Measurements from ENCODE around the gene NDE1.
"Not testable (repeated sequence)": the region's sequence is repeated elsewhere in the genome, so short reads cannot be mapped to it uniquely, and the experiment has no call there.

The NDE1 gene, protein sequence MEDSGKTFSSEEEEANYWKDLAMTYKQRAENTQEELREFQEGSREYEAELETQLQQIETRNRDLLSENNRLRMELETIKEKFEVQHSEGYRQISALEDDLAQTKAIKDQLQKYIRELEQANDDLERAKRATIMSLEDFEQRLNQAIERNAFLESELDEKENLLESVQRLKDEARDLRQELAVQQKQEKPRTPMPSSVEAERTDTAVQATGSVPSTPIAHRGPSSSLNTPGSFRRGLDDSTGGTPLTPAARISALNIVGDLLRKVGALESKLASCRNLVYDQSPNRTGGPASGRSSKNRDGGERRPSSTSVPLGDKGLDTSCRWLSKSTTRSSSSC

DNA sequence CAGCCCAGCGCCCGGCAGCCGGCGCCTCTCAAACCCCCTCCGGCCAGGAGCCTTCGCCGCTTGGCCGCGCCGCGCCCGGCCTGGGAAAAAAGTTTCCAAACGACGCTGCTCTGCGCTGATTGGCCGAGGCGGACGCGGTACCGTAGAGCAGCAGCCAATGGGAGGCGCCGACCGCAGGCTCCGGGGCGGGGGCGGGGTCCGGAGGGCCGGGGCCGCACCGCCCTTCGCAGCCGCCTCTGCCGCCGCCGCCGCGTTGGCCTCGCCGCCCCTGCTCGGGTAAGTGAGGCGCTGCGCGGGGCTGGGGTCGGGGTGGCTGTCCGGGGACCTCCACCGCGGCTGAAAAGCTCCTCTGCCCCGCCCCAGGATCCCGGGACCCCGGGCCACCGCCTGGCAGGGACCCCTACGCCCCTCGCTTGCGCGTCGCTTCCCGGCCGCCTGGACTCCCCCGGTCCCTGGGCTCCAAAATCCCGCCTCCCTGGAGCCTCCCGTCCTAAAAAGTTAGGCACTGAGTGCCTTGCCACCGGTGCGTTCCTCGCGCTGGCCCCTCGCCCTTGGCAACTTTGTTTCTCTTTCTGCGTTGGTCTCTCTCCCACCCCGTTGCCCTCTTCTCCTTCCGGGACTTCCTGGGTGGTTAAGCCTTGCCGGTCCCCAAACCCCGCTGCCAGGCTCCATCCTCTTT lies at the start of gene NDE1:
Gene NDE1 (plus strand): TSS at position 227 of the 679 bp plus-strand sequence. CDS start 14,534 bp downstream, outside the sequence.
- peak; percentile 83 for DNase-seq

DNA sequence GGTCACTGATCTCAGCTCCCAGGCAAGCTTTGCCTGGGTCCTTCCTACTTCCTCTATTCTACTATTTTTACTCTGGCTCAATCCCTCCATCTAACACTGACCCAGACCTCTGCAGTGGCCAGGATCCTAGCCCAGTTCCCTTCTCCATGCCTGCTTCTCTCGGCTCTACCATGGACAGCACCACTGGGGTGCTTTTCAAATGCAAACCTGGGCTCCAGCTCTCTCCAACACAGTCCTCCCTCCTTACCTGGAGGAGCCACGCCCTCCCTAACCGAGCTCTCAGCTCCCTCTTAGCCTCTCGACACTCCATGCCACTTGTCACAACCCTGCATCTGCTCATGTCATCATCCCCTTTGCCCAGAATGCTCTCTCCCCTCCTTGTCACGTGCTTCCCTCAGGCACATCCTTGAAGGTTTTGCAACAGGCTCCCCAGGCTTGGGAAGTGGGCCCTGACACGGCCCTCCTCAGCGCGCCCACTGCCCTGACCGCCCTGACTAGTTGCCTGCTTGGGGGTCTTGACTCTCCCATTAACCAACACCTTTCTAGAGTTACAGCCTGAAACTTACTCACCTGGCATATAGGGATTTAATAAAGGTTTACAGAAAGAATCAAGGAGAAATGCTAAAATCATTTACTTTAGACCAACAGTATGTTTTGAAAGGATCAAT lies 48.7 kb upstream of the NDE1 start:
- no peak for DNase-seq

DNA sequence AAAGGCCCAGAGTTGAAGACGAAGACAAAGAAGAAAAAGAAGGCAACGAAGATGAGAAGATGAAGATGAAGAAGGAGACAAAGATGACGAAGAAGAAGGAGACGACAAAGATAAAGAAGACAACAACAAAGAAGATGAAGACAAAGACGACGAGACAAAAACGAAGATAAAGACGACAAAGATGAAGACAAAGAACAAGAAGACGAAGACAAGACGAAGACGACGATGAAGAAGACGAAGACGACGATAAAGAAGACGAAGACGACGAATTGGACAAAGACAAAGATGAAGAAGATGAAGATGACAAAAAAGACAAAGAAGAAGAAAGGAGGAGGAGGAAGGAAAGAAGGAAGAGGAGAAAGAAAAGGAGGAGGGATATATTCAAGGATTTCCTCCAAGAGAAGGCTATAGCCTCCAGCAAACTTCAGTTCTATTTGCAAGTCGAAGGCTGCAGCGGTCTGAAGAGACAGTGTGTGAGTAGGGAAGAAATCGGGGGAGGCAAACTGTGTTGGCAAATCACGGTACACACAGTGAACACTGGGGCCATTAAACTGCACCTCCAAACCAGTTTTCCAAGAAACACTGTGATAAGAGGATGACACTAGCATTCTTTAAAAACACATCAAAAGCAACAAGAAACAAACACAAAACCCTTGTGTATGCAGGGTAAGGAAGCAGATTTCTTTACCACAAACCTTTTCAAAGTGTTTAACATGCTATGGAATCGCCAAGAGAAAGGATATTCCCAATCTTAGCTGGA lies 47.6 kb upstream of the NDE1 start:
- no peak for DNase-seq

DNA sequence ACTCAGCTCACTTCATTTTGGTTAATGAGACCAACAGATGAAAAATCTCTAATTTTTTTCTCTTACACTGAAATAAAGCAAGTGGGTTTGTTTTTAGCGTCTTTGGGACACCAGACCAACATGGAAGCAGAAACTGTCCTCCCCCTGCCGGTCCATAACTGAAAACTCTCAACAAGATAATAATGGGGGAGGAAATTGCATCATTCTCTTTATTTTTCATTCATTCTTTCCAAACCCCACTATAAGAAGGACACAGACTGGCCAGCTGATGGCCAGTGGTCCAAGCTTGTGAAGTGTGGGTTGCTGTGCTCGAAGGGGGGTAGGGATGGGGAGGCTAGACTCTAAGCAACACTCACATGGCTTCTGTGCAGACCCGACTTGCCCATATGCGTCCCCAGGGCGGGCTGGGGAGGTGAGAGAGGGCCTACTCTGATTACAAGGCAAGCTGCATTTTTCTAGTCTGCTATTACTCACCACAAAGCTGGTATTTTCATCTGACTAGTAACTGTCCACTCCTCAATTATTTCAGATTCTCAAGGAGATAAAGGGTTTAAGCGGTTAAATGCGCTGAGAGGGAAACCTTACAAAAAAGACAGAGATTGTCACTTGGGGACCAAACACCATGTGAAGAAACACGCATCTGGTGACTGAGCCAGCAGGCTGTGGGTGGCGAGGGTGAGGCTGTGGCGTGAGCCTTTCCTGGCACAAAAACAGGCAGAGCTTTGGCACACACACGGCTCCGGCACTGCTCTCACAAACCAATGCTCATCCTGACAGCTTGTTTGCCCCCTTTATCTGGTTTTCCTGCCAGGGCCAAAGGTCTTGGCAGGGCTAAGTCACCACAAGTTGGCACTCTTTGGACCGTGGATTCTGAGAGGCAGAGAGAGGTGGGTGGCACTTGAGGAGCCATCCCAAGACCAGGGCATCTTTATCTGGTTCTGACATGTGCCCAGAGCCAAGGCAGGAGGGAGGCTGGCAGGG lies 45.3 kb upstream of the NDE1 start:
- DNase-seq = no peak

DNA sequence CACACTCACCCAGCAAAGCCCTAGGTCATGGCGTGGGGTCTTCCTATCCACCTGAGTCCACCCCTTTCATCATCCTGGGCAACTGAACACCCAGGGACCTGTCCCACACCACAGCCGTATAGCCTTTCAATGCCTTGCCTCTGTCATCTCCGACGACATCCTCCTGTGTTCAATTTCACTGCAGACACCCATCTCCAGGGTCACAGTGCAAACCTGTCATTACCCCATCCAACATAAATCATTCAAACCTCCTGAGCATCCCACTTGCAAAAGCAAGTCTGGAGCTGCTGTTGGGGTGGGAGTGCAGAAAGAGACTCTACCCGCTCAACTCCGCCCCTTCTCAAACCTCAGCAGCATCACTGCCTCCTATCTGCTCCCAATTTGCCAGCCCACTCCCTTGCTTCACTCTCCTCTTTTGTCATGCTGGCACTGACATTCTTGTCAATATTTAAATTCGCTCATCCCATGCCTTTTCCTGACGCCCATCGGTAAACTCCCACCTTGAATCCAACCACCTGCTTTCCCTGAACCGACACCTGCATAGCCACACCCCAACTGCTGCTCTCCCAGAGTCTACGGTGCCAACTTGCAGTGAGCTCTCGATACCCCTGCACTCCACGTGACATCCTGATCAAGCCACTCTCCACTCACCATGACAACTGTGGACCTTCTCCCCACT lies 44.1 kb upstream of the NDE1 start:
- no peak for DNase-seq

DNA sequence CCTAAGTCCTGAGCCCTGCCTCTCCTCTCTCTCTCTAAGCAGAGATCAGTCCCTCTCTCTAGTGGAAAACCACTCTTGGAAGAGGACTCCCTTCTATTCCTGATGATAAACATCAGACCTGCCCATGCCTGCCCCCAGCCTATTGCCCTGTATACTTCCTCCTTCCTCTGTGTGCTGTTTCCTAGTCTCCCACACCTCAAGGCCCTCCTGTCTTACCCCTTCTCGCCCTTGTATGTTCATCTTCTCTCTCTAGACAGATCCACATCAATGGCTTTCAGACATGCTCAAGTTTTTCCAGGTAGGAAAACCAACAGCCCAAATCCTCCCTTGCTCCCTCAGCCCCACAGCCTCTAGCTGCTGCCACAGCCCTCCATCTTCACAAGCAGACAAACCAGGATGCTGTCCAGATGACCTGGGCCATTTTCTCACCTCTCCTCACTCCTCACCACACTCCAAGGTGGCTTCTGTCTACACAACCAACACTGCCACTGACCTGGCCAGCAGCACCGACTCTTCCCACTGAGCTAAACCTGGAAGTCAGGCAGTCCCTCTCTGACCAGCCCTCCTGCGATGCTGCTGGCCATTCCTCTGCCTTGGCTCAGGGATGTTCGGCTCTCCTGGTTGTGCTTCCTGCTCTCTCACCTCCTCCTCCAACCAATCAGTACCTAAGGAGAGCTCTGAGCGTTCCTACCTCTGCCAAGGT lies 43.4 kb upstream of the NDE1 start:
- no peak for DNase-seq

DNA sequence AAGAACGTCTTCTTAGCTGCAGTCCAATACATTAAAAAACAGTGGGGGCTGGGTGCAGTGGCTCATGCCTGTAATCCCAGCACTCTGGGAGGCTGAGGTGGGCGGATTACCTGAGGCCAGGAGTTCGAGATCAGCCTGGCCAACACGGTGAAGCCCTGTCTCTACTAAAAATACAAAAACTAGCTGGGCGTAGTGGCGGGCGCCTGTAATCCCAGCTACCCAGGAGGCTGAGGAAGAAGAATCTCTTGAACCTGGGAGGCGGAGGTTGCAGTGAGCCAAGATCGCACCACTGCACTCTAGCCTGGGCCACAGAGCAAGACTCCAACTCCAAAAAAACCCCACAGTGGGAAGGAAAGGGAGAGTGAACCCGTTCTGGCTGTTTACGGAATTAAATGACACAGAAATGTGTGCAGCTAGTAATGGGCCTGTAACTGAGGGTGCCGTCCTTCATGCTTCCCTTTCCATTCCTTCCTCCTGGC lies 42.8 kb upstream of the NDE1 start:
- not testable (repeated sequence) for DNase-seq

DNA sequence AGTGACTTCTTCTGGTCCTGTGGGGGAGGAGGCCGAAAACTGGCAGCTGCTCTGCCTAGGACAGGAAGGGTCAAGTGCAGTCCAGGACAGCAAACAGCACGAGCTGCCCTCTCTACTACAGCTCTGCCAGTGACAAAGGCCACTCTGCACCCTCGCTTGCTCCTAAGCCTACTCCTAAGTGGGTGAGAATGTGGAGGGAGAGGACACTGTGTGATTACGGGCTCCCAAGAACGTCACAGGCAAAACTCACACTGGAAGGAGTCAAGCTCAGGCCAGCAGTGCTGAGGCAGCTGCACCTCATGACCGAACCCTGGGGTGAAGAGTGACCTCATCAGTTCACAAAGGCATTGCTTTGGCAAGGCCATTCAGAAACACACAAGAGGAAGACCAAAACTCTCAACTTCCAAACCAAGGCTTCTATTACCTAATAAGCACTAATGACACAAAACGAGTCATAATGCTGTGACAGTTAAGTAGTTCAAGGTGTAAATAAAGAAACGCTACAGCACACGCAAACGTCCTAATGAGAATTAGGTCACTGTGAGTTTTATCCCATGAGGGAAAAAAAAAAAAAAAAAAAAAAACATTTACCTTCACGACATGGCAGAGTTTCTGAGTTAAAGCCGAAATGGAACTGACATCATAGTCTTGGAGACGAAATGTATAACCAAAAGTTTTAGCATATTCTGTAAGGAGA lies 42.2 kb upstream of the NDE1 start:
- DNase-seq = no peak

DNA sequence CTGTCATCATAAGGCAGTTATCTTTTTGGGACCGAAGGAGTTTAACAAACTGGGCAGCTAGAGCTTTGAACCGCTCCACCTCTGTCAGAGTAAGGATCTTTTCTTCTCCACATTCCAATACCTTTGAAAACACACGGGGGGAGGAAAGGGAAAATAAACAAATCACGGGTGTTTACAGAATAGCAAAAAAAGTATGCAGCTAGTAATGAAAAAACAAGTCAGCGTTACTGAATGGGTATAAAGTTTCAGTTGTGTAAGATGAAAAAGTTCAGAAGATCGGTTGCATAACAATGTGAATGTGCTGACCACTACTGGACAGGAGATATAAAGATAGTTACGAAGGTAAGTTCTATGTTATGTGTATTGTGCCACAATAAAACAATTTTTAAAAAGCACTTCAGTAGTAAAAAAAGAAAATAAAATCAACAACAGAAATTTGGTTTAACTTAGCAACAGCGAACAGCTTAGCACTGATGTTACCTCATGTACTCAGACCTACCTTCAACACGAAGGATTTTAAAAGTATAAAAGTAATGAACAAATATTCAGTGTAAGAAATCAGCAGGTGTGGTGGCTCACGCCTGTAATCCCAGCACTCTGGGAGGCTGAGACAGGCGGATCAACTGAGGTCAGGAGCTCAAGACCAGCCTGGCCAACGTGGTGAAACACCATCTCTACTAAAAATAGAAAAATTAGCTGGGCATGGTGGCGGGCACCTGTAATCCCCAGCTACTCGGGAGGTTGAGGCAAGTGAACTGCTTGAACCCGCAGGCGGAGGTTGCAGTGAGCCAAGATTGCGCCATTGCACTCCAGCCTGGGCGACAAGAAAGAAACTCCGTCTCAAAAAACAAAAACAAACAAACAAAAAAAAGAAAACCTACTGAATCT lies 41.4 kb upstream of the NDE1 start:
- DNase-seq = no peak

DNA sequence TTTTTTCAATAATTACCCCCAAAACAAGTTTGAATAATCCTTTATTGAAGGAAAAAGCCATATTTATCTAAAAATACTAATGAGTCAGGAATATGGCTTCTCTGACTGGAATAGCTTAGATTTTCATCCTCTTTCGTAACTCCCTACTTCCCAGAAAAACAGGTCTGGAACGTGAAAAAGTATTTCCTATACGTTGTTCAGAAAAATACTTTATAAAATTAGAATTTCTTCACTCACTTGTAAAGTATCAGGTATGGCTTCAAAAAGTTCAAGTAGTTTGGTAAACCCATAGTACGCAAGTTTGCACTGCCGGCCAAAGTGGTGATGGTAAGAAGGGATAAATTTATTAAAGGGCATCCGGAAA lies 40.8 kb upstream of the NDE1 start:
- no peak for DNase-seq

DNA sequence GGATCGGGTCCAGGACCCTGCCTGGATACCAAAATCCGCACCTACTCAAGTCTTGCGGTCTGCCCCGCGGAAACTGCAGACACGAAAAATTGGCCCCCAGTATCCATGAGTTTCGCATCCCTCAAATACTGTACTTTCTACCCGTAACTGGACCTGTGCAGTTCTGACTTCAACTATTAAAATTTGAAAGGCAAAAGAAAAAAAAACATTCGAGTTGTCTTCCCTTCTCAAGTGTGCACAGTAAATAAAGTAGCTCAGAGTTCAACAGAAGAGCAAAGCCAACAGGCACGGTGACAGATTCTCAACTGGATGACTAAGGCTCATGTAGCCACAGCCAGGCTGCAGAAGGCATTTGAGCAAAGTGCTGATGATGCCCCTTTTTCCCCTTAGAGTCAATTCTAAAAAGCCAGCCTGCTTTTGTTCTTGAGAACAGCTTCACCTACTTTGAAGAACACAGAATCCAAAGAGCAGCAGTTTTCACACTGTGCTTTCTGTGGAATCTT lies 39.6 kb upstream of the NDE1 start:
- no peak for DNase-seq

DNA sequence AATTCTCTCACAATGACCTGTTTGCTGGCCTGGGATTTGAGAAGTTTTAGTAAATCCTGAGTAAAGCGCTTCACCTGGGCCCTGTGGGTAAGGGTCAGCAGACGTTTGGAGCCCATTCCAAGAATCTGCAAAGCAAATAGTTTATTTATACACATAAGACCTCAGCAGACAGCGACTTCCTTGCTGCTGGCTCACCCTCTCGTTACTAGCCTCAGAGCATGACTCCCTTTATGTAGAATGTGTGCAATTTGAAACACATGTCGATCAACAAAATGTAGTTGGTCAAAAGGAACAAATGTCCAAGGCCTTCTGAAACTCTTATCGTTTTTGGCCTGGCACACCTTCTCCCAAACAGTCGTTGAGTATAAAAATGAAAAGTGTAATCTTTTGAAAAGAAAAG lies 38.4 kb upstream of the NDE1 start:
- no peak for DNase-seq

DNA sequence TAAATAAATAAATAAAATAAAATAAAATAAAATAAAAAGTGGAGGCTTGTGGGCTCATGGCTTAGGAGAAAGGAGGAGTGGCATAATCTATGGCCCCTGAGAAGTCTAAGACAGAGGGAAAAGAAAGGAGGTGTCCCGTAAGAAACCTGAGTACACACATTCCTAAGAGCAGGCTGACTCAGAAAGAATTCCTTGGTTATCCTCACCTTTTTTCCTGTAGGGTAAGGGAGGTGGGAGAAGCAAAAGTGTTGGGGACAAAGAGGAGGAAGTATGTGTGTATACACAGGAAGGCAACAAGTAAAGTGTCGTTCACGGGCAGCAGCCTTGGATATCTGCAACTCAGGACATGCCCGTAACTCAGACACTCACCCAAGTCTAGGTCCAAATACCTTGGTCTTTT lies 36.4 kb upstream of the NDE1 start:
- no peak for DNase-seq

DNA sequence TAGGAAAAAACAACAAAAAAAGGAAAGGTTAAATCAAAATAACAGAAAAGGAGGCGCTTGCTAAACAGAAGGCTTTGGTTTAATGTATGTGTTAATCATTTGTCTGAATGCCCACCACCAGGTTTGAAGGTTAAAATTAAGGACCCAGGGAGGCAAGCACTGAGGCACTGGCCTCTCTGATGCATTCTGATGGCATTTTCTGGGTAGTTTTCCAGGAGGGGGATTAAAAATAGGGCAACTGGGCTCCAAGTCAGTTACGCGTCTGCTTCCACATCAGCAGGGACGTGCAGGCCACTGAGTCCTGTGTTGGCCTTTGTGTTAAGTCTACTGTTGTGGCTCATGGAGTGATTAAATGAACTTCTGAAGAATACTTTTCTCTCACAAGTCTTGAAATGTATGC lies 34.0 kb upstream of the NDE1 start:
- no peak for DNase-seq

DNA sequence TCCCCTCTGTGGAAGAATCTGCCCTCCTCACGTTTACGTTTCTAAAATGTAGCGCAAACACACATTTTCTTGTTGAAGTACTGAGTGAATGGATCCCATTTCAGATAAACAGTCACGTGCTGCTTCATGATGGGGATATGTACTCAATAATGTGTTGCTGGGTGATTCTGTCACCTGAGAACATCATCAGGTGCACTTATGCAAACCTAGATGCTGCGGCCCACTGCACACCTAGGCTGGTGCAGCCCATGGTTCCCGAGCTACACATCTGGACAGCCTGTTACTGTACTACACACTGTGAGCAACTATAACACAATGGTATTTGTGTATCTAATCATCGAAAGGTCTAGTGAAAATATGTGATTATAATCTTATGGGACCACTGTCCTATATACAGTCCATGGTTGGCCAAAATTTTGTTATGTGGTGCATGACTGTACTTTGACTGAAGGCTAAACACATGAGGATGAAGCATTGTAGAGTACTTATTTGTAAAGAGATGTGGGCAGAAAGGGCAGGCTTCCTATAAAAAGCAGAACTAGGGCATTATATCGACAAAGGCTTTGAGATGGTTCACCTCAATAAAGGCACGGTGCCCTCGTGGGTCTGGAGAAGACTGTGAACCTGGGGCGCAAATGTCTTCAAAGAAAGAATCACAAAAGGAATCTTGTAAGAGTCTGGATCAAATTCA lies 33.4 kb upstream of the NDE1 start:
- no peak for DNase-seq

DNA sequence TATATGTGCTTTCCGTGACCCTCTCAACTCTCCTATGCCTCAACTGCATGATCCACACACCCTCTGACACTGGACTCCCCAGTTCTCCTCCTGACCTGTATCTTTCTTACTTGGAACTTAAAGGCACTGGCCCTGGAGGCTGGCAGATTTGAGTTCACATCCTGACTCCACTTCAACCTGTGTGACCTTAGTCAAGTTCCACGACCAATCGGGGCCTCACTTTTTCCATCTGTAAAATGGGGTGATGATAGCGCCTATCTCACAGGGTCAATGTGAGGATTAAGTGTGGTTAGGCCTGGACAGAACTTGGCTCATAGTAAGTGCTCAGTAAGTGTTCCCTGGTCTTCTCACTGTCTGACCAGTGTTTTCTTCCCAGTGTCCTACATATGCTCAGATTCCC lies 32.1 kb upstream of the NDE1 start:
- no peak for DNase-seq

DNA sequence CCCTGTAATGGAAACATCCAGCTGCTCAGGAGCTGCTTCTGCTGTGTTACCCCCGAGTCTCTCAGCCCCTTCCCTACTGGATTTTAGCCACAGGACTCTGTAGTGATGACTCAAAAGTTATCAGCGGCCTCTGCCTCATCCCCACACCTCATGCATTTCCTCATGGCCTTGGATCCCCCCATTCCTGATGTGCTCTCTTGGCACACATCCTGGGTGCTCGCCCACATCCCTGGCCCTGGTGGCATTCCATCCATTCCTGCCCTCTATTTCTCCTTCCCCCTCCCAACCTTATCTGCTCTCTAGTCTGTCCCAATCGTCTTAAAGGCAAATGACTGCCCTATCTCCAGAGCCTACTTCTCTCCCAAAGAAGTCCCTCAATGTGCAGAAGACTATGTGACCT lies 31.7 kb upstream of the NDE1 start:
- DNase-seq = no peak

DNA sequence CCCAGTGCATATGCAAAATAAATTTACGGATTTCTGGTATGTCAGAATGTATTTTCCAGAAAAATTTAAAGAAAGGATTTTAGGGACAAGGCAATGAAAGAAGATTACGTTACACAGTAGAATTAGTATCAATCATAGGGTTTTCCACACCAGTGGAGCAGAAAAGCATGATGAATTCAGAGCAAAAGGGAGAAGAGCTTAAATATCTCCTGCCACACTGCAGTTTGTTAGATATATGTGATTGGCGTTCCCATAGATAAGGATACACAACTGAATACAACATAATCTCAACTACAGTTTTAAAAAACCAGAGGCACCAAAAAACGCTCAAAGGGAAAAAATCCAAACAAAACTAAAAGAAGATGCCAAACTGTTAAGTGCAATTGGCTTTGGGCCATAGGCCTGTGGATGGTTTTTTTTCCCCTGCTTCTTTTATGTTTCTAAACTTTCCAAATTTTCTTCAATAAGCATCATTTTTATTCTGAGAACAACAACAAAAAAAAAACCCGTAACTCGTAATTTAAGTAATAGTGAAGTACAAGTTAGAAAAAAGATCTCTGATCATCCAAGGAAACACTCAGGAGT lies 29.3 kb upstream of the NDE1 start:
- DNase-seq = no peak
